Right ventricle myocardium superior (tissue), 1 donor: ENCODE measurements around the gene PLEKHM2. TPM values are rescaled to one million over a fixed set of nuclear protein-coding genes. Genes with fewer than 3 reads are reported as not detected.

Source experiments
- ATAC-seq: fragments of 200-7000 bp; cut with Tn5 transposase; one replicate; pipeline ENCODE4 v1.9.1; 2020; ENCODE audit warnings: mild to moderate bottlenecking; ENCODE audit not compliant: poor library complexity
- DNase-seq: peaks from one replicate; pipeline ENCODE4 v3.0.0-alpha.2; 2020
- intact Hi-C: fragments of 100-400 bp; cut with DNase I; formaldehyde crosslinking; loops from one replicate; pipeline ENCODE4 v1.11.2; 2022
- total RNA-seq: library from RNA; stranded (reverse); fragmentation: NEBNext Ultra II Directional; extraction: Animal tissue kit (Norgen Biotek cat#: 25700); gene quantifications from one replicate; pipeline ENCODE4 v1.2.1, GENCODE V29; 2021
- donor health status: DM: no; HTN: yes; CAD: no; lungs with severe emphysema.

PLEKHM2 gene
- total RNA-seq, 1 donor from 2014 or later: 81.7 TPM

DNA sequence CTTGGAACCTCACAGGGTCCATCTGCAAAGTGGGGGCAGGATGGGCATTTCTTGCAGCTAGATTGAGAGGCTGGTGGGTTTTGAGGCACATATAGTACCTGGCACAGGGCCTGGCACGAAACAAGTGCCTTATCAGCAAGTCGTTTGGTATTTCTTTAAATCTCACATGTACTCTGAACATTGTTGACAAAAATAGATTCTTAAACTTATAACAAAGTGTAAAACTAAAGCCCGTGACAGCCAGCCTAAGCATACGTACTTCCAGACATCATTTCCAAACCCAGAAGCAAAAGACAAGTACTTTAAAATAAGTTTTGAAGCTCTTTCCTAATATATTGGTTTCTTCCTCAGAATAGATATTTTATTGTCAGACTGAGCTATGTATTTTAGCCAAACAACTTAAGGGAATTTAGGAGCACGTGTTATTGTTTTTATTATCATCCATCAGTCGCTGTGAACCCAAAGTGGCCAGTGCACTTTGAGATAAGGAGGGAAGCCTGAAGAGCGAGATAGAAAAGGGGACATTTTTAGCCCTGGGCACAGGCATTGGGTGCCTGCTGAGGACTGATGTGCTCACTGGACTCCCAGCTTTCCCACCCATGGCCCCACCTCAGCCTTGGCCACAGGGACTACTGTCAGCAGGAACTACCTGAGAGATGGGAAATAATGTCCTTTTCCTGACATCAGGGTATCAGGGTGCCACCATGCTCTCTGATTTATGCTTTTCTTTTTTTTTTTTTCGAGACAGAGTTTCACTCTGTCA, 77.4 kb downstream of the PLEKHM2 start:
- ATAC-seq (peak; percentile 48), DNase-seq (no peak)
- intact Hi-C loops: no loop called here

DNA sequence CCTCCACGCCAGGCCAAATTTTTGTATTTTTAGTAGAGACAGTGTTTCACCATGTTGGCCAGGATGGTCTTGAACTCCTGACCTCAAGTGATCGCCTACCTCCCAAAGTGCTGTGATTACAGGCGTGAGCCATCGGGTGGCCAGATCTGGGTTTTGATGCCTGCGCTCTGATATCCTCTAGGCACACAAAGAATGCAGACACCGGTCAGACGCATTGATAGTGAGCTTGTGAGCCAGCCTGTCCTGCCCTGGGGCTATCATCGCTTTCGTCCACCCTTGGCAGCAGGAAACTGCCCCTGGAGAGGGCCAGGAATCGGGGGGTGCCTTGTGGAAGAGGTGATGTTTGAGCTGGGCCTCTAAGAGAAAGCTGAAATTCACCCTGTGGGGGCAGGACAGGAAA, 78.4 kb downstream of the PLEKHM2 start:
- no peak for ATAC-seq
- intact Hi-C loops: no loop called here
- DNase-seq: no peak

DNA sequence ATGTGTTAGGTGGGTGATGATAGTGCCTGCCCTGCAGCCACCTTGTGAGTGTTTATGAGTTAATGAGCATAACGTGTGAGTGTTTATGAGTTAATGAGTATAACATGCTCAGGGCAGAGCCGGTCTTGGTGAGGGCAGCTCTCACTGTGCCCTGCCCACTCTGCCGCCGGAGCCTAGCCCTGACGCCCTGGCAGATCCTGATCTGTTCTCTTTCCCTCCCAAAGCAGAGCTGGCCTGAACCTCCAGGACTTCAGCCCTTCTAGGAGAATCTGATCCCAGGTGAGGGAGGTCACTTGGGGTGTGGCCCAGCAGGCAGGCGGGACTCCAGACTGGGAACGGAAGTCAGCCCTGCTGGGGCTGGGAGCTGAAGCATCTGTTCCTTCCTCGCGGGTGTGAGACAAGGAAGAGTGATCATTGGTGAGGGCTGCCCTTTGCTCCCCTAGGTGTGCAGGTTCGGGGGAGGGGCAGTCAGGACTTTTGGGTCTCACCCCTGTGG, 80.2 kb downstream of the PLEKHM2 start:
- peak; percentile 2 for ATAC-seq
- intact Hi-C loops: no loop called here

DNA sequence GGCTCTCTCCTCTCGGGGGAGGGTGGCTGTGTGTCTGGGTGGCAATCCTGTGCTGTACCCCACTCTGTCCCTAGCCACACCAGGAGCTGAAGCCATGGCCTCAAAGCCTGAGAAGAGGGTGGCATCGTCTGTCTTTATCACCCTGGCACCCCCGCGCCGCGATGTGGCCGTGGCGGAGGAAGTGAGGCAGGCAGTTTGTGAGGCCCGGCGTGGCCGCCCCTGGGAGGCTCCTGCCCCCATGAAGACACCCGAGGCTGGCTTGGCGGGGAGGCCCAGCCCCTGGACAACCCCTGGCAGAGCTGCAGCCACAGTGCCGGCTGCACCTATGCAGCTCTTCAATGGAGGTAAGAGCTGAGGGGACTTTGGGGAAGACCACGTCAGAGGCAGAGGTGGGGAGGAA, 80.8 kb downstream of the PLEKHM2 start:
- intact Hi-C loops: no loop called here
- no peak for ATAC-seq
- DNase-seq: no peak

More for the DNA sequence above, 80.2 kb downstream of the PLEKHM2 start:
- no peak for DNase-seq

DNA sequence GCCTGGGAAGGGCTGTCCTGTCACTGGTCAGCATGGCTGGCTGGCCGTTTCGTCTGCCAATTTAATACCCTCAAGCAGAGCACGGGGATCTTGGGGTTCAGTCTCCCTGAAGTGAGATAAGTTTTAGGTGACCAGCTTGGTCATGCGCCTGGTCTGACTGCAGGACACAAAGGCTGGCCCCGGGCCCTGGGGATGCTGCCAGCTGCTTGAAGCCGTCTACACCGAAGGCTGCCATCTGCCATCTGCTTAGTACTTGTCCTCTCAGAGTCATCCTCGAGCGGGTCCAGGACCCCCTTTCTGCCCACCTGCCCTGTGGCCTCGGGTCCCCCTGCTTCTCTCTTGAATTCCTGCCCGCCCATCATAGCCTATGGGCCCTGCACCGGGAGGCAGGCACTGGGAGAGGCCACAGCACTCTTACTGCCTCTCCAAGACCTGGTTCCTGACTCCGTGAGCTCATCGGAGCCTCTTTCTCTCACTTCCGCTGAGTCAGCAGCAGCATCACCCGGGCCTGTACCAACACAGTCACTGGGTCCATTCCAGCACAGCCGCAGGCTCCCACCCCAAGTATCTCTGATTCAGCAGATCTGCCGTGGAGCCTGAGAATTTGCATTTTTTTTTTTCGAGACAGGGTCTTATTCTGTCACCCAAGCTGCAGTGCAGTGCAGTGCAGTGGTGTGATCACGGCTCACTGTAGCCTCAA, 81.5 kb downstream of the PLEKHM2 start:
- no peak for ATAC-seq
- intact Hi-C loops: no loop called here
- no peak for DNase-seq

DNA sequence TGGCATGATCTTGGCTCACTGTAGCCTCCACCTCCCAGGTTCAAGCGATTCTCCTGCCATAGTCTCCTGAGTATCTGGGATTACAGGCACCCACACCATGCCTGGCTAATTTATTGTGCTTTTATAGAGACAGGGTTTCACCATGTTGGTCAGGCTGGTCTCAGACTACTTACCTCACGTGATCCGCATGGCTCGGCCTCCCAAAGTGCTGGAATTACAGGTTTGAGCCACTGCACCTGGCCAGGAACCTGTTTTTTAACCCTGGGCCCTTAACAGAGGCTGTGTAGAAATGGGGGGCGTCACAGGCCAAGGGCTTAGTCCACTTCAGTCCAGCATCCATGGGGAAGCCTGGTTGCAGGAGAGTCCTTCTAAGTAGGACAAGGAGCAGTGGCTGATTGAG, 83.8 kb downstream of the PLEKHM2 start:
- DNase-seq: no peak
- intact Hi-C loops: no loop called here
- ATAC-seq: no peak

DNA sequence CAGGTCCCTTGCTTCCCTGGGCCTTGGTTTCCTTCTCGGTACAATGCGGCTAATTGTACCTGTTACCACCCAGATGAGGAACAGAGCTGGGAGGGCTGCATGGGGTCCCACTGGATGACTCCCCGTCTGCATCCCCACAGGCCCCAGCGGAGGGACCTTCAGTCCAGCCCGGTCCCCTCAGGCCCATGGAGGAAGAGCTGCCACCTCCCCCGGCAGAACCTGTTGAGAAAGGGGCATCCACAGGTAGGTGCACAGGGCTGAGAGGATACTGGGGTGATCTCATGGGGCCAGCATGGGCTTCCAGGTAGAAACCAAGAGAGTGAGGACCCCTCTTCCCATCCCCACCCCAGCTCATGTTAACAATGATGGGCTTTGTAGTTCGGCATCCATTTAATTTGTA, 84.3 kb downstream of the PLEKHM2 start:
- intact Hi-C loops: no loop called here

DNA sequence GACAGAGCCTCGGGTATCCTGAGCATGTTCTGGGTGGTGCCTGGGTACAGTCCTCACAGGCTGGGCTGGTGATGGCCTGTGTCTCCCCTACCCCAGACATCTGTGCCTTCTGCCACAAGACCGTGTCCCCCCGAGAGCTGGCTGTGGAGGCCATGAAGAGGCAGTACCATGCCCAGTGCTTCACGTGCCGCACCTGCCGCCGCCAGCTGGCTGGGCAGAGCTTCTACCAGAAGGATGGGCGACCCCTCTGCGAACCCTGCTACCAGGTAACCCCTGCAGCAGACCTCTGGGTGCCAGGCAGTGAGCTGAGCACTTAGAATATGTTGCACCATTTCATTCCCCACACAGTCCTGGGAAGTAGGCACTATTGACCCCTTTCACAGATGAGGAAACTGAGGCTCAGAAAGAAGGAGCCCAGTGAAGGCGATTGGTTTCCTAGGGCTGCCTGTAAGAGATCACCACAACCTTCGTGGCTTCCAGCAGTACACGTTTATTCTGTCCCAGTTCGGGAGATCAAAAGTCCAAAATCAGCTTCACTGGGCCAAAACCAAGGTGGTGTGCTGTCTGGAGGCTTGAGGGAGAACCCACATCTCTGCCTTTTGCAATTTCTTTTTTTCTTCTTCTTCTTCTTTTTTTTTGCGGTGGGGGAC, 86.3 kb downstream of the PLEKHM2 start:
- DNase-seq (no peak), ATAC-seq (no peak)
- intact Hi-C loops: no loop called here

More for the DNA sequence above, 84.3 kb downstream of the PLEKHM2 start:
- DNase-seq (no peak), ATAC-seq (no peak)

DNA sequence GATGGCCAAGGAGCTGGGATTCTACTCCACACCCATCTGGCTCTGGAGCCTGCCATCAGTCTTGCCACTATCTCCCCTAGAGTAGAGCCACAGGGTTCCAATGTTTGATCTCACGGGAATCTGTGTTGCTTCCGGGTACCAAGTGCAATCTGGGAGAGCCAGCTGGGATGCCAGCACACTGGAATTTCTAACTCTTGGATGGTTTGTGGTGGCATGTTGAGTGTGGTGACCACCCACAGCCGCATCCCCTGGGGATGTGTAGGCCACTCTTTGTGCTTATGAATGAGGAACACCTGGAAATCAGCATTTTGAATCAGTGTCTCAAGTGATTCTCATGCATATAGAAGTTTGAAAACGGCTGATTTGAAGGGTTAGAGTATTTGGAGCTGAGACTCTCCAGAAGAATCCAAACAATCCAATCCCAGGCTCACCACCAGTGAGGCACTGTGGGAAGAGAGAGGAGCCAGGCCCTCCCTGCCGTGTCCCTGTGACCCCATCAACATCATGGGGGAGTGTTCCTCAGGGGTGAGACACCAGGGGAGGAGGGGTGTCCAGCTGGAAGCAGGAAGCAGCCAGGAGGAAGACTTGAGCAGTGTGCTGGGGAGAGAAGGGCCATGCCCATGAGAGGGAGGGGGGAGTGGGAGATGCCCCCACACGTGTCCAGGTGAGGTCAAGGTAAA, 87.9 kb downstream of the PLEKHM2 start:
- intact Hi-C loops: no loop called here
- DNase-seq (no peak), ATAC-seq (no peak)

DNA sequence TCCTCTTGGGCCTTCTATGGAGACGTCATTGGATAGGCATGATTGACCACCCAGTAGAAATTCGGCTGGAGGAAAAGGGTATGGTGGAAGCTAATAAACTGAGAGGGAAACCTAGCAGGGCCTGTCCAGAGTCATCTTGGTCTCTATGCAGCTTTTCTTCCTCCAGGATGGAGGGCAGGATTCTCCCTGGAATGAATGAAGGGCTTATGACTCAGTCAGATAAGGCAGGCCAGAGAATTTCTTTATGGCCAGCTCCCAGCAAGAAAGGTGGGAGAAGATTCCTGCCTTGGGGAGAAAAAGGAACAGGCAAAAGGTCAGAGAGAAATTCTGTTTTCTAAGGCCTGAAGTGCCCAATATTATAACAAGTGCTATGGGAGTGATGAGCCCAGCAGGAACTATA, 91.6 kb downstream of the PLEKHM2 start:
- intact Hi-C loops: no loop called here
- DNase-seq (no peak), ATAC-seq (no peak)

DNA sequence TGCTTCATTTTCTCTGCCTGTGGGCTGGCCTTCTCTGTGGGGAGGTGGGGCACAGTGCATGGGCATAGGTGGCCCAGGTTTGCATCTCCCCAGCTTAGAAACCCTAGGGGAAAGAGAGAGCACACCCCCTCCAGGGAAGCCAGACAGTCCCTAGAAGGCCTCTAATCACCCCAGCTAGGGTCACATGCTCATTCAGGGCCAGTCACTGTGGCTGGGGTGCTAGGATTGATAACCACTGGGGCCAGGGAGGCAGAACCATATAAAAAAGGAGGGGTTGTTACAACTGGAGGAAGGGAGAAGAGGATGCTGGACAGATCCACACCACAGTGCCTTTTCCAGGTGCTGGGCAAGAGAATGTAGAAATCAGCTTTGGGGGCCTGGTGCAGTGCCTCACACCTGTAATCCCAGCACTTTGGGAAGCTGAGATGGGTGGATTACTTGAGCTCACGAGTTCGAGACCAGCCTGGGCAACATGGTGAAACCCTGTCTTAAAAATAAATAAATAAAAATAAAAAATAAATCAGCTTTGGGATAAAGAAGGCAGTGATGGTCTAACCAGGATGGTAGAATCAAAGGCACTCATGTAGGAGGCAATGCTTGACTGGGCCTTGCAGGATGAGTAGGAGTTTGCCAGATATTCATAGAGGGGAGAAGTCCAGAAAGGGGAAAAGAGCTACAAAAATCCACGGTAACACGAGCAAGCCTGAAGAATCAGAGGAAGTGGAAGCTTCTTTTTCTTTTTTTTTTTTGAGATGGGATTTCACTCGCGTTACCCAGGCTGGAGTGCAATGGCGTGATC, 94.0 kb downstream of the PLEKHM2 start:
- no peak for DNase-seq
- intact Hi-C loops: no loop called here
- ATAC-seq: no peak

Other genes starting within 250 kb of the PLEKHM2 start
- gene CTRC, start 245.9 kb upstream of the PLEKHM2 start, total RNA-seq: not detected
- gene CELA2A, start 227.6 kb upstream of the PLEKHM2 start, total RNA-seq: not detected
- gene CELA2B, start 208.2 kb upstream of the PLEKHM2 start, total RNA-seq: not detected
- gene CASP9, start 160.1 kb upstream of the PLEKHM2 start, total RNA-seq: 13.6 TPM
- 16.6 TPM for gene DNAJC16, start 157.5 kb upstream of the PLEKHM2 start, total RNA-seq
- 0.11 TPM for gene AGMAT, start 99.3 kb upstream of the PLEKHM2 start, total RNA-seq
- gene DDI2, start 66.9 kb upstream of the PLEKHM2 start, total RNA-seq: 19.4 TPM
- 54.3 TPM for gene SLC25A34, start 51.9 kb downstream of the PLEKHM2 start, total RNA-seq
- not detected for gene TMEM82, start 58.2 kb downstream of the PLEKHM2 start, total RNA-seq
- gene FBLIM1, start 74.5 kb downstream of the PLEKHM2 start, total RNA-seq: 99.1 TPM
- 6.1 TPM for gene UQCRHL, start 123.3 kb downstream of the PLEKHM2 start, total RNA-seq
- gene SPEN, start 163.4 kb downstream of the PLEKHM2 start, total RNA-seq: 20.3 TPM